Lung (tissue), 12 donors: ENCODE measurements around the gene MAPKAPK5. TPM values are rescaled to one million over a fixed set of nuclear protein-coding genes. Genes with fewer than 3 reads are reported as not detected.

Experiments
- ATAC-seq: fragments of 200-7000 bp; cut with Tn5 transposase; one replicate; pipeline ENCODE4 v1.9.1; 2020; ENCODE audit warnings: moderate number of reproducible peaks; ENCODE audit not compliant: insufficient read depth, low FRiP score
- DNase-seq, 3 donors: peaks; one replicate each; pipeline ENCODE4 v3.0.0-alpha.2; 2013 to 2017
- H3K27ac ChIP-seq, 2 donors: one replicate each; pipeline ENCODE4 v1.5.1; 2013; ENCODE audit warnings: mild to moderate bottlenecking in 2 of 2, moderate library complexity in 2 of 2, control low read depth in 1 of 2, inconsistent platforms in 1 of 2, low read depth in 1 of 2, low read length in 1 of 2
- H3K27me3 ChIP-seq, 3 donors: one replicate each; pipeline ENCODE4 v1.5.1; 2013; ENCODE audit warnings: low read length in 2 of 3; ENCODE audit not compliant: control insufficient read depth in 3 of 3, insufficient read depth in 3 of 3
- H3K36me3 ChIP-seq, 4 donors: one replicate each; pipeline ENCODE4 v1.5.1; 2013; ENCODE audit warnings: low read length in 4 of 4, mild to moderate bottlenecking in 1 of 4, moderate library complexity in 1 of 4; ENCODE audit not compliant: control insufficient read depth in 4 of 4, insufficient read depth in 4 of 4
- H3K4me1 ChIP-seq, 5 donors: one replicate each; pipeline ENCODE4 v1.5.1; 2013; ENCODE audit warnings: low read length in 5 of 5, mild to moderate bottlenecking in 2 of 5, moderate library complexity in 1 of 5; ENCODE audit not compliant: control insufficient read depth in 5 of 5, insufficient read depth in 5 of 5
- H3K4me3 ChIP-seq: one replicate; pipeline ENCODE4 v1.5.1; 2013; ENCODE audit warnings: mild to moderate bottlenecking, control low read depth, moderate library complexity
- H3K9ac ChIP-seq, 2 donors: one replicate each; pipeline ENCODE4 v1.5.1; 2013; ENCODE audit warnings: low read length in 2 of 2, control low read depth in 1 of 2; ENCODE audit not compliant: insufficient read depth in 1 of 2
- H3K9me3 ChIP-seq, 4 donors: one replicate each; pipeline ENCODE4 v1.5.1; 2013; ENCODE audit warnings: low read length in 3 of 4, mild to moderate bottlenecking in 1 of 4, moderate library complexity in 1 of 4; ENCODE audit not compliant: control insufficient read depth in 4 of 4, insufficient read depth in 3 of 4
- WGBS, 2 donors: extraction: QIAGEN DNeasy Blood & Tissue Kit; methylation state at CpG; one replicate each; pipeline ENCODE4 v1.1.7; 2013; 5-methylcytosine and 5-hydroxymethylcytosine counted together
- polyA plus RNA-seq, 2 donors: library from polyadenylated mRNA; stranded (reverse); fragments of 200-250 nt; gene quantifications; one replicate each; pipeline ENCODE4 v1.2.1, GENCODE V29; 2013
- total RNA-seq, 2 donors: library from RNA; depleted of rRNA in 1 of 2; stranded (reverse); fragments of >200 nt in 1 of 2; gene quantifications; one replicate each; pipeline ENCODE4 v1.2.1, GENCODE V29; 2014 to 2021
- TF ChIP-seq, protein P1 (sequence below): IDR thresholded peaks from 2 replicates; pipeline ENCODE4 v1.5.1; 2012; ENCODE audit warnings: mild to moderate bottlenecking; ENCODE audit errors: control extremely low read depth, extremely low read depth
- donor health status: control.
- donor health status: control.
- donor health status: Bipolar disorder and iron deficiency.
- donor health status: healthy.
- donor health status: DM: yes; HTN: yes; CAD: no.

MAPKAPK5 gene
- total and polyA plus RNA-seq, 4 donors, result 15.4 to 46.3 (median 37.2) TPM

DNA sequence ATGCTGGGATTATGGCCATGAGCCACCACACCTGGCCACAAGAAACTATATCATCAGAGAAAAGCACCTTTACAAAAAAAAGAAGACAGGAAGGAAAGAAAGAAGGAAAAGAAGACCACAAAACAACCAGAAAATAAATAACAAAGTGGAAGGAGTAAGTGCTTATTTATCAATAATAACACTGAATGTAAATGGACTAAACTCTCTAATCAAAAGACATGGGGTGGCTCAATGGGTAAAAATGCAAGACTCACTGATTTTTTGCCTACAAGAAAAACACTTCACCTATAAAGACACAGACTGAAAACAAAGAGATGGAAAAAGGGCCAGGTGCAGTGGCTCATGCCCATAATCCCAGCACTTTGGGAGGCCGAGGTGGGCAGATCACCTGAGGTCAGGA lies 65.7 kb downstream of the MAPKAPK5 start:
- H3K4me3 ChIP-seq, result no peak overlapping the region
- H3K4me1 ChIP-seq, result peaks cover 0 to 2% (median 0%) of the 10 kb centered on the region in 5 donors
- H3K9ac ChIP-seq, result no peak overlapping the region
- no peaks in the 10 kb centered on the region for H3K27me3 ChIP-seq
- TF ChIP-seq, protein P1, sequence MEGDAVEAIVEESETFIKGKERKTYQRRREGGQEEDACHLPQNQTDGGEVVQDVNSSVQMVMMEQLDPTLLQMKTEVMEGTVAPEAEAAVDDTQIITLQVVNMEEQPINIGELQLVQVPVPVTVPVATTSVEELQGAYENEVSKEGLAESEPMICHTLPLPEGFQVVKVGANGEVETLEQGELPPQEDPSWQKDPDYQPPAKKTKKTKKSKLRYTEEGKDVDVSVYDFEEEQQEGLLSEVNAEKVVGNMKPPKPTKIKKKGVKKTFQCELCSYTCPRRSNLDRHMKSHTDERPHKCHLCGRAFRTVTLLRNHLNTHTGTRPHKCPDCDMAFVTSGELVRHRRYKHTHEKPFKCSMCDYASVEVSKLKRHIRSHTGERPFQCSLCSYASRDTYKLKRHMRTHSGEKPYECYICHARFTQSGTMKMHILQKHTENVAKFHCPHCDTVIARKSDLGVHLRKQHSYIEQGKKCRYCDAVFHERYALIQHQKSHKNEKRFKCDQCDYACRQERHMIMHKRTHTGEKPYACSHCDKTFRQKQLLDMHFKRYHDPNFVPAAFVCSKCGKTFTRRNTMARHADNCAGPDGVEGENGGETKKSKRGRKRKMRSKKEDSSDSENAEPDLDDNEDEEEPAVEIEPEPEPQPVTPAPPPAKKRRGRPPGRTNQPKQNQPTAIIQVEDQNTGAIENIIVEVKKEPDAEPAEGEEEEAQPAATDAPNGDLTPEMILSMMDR, result no peak
- ATAC-seq, result no peak
- H3K27ac ChIP-seq, result no peak overlapping the region
- H3K36me3 ChIP-seq, result peaks cover 0 to 8% (median 2%) of the 10 kb centered on the region in 4 donors
- DNase-seq, result no peak
- H3K9me3 ChIP-seq, result peaks cover 0 to 7% (median 0%) of the 10 kb centered on the region in 4 donors
- 95 to 98% methylated on average over 1 of the region's 1 CpG for WGBS, 2 donors

DNA sequence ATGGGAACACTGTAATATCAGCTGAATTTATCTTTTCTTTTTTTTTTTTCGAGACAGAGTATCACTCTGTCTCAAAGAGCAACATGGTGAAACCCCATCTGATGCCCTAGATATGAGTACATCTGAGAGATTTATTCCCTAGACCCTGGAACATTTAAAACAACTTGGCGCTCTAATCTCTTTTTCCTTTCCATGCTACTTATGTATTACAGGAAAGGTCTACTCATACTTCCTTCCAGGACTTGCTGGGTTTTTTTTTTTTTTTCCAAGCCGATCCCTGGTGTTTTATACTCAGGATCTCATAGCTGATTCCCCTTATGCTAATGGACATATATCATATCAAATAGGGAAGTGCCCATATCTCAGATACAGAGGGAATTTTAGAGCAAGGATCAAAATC lies 83.1 kb downstream of the MAPKAPK5 start:
- TF ChIP-seq, protein P1, result no peak
- WGBS, 2 donors, result 72 to 93% methylated on average over 3 of the region's 3 CpGs
- ATAC-seq (no peak), DNase-seq (no peak)
- Histone ChIP-seq H3K9ac (no peak overlapping the region), H3K4me3 (no peak overlapping the region), H3K9me3 (no peaks in the 10 kb centered on the region), H3K27me3 (no peaks in the 10 kb centered on the region), H3K27ac (no peak overlapping the region), H3K4me1 (peaks cover 0 to 2% (median 0%) of the 10 kb centered on the region in 5 donors), H3K36me3 (peaks cover 0 to 2% (median 0%) of the 10 kb centered on the region in 4 donors)

DNA sequence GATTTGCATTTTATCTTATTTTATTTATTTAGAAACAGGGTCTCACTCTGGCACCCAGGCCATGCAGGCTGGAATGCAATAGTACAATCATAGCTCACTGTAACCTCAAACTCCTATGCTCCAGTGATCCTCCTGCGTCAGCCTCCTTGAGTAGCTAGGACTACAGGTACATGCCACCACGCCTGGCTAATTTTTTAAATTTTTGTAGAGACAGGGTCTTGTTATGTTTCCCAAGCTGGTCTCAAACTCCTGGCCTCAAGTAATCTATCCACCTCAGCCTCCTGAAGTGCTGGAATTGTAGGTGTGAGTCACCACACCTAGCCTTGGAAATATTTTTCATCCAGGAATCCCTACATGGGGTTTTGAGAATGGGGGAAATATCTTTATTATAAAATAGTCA lies 84.6 kb downstream of the MAPKAPK5 start:
- no peak for ATAC-seq
- TF ChIP-seq, protein P1, result no peak
- DNase-seq, result no peak
- Histone ChIP-seq H3K4me1 (peaks cover 0 to 2% (median 0%) of the 10 kb centered on the region in 5 donors), H3K9me3 (no peaks in the 10 kb centered on the region), H3K4me3 (no peak overlapping the region), H3K36me3 (peaks cover 0 to 2% (median 0%) of the 10 kb centered on the region in 4 donors), H3K27me3 (no peaks in the 10 kb centered on the region), H3K9ac (no peak overlapping the region), H3K27ac (no peak overlapping the region)
- WGBS, 2 donors, result 96 to 97% methylated on average over 2 of the region's 2 CpGs

DNA sequence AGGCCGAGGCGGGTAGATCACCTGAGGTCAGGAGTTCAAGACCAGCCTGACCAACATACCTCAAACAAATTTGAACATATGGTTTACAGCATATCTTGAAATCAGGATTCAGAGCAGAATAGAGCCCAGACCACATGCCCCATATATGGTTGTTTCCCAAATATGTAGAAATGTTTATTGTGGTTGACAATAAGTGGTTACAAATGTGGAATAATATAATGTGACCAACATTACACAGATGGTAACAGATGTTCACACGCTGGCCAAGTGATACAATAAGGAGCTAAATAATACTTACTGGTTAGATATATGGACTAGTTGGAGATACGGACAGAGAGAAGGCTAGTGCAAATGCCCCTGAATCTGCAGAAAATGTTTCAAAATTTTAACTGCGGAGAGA lies 85.3 kb downstream of the MAPKAPK5 start:
- TF ChIP-seq, protein P1, result no peak
- H3K27me3 ChIP-seq, result no peaks in the 10 kb centered on the region
- ATAC-seq, result no peak
- peaks cover 0 to 2% (median under 1%) of the 10 kb centered on the region in 4 donors for H3K36me3 ChIP-seq
- H3K4me3 ChIP-seq, result no peak overlapping the region
- no peak overlapping the region for H3K9ac ChIP-seq
- peaks cover 0 to 2% (median 0%) of the 10 kb centered on the region in 5 donors for H3K4me1 ChIP-seq
- no peak overlapping the region for H3K27ac ChIP-seq
- H3K9me3 ChIP-seq, result no peaks in the 10 kb centered on the region
- 94% methylated on average over 5 of the region's 5 CpGs for WGBS, 2 donors
- no peak for DNase-seq
